ENCODE data around the gene TDRD10. TPM values are rescaled to one million over a fixed set of nuclear protein-coding genes. Genes with fewer than 3 reads are reported as not detected.

TDRD10 gene
- total and polyA plus RNA-seq, 2 experiments from 2014 or later: 0.29 TPM; not detected in 1

GRCh38 chr1:154503898-154504297, 1.9 kb downstream of the TDRD10 start (continued):
- TF ChIP-seq ZNF462 (CRISPR knock-in tag; IDR thresholded peaks at IDR 0.05): no peak
- TF ChIP-seq CTCF (conservative IDR thresholded peaks at IDR 0.05; ENCODE audit: low read depth in 2 of 2): no peak
- no peak for TF ChIP-seq JUNB (IDR thresholded peaks at IDR 0.05; ENCODE audit: unreplicated experiment)

GRCh38 chr1:154512760-154513159, 10.7 kb downstream of the TDRD10 start:
- Mint-ChIP-seq H3K27ac (no peak overlapping the region), H3K9me3 (no peaks in the 10 kb centered on the region; the same call in 2 of the 3 replicates), H3K36me3 (ENCODE audit: low read depth) (no peaks in the 10 kb centered on the region), H3K27me3 (ENCODE audit: insufficient read depth, low read depth, poor library complexity) (peaks cover 8% of the 10 kb centered on the region), H3K4me1 (no peaks in the 10 kb centered on the region), H3K4me3 (no peak overlapping the region)
- Histone ChIP-seq H4K20me1 (replicated peaks; ENCODE audit: insufficient read depth) (no peaks in the 10 kb centered on the region), H3K79me2 (replicated peaks; ENCODE audit: insufficient read depth) (no peaks in the 10 kb centered on the region), H3K4me2 (no peak overlapping the region), H2AFZ (no peak overlapping the region), H3K27ac (ENCODE audit: low read depth) (no peak overlapping the region), H3K4me1 (ENCODE audit: insufficient read depth) (no peaks in the 10 kb centered on the region), H3K27me3 (ENCODE audit: insufficient read depth) (no peaks in the 10 kb centered on the region), H3F3A (replicated peaks; ENCODE audit: low read depth) (no peaks in the 10 kb centered on the region), H3K4me3 (no peak overlapping the region), H3K9me2 (ENCODE audit: insufficient read depth) (no peaks in the 10 kb centered on the region), H3K36me3 (ENCODE audit: insufficient read depth) (no peaks in the 10 kb centered on the region)
- ATAC-seq (no peak), DNase-seq (ENCODE audit: low spot score) (no peak)
- TF ChIP-seq STAT1 (IDR thresholded peaks at IDR 0.05; ENCODE audit: unreplicated experiment) (no peak), POLR2AphosphoS5 (IDR thresholded peaks at IDR 0.05; ENCODE audit: low read depth) (no peak), NANOG (IDR thresholded peaks at IDR 0.05; ENCODE audit: borderline replicate concordance) (no peak), REST (IDR thresholded peaks at IDR 0.05; ENCODE audit: unreplicated experiment) (no peak), CTCF (conservative IDR thresholded peaks at IDR 0.05; ENCODE audit: low read depth in 2 of 2) (no peak), EZH2 (IDR thresholded peaks at IDR 0.05; ENCODE audit: low read depth, unreplicated experiment) (no peak)

Data from GM23338 (cell line).